Choroid plexus epithelial cell (primary cell): ENCODE measurements around the gene KCNMB2.

Experiments
- DNase-seq: peaks from one replicate; pipeline ENCODE4 v3.0.0-alpha.2; 2010; ENCODE audit warnings: low read depth
- H3K4me3 ChIP-seq: 2 replicates; pipeline ENCODE4 v1.5.1; 2011; ENCODE audit warnings: low read depth, mild to moderate bottlenecking, control low read depth, low read length, moderate library complexity
- TF ChIP-seq, protein P1 (sequence below): conservative IDR thresholded peaks from 2 replicates; pipeline ENCODE4 v1.5.1; 2011; ENCODE audit warnings: low read depth, mild to moderate bottlenecking, control low read depth, inconsistent platforms, low read length, moderate library complexity

KCNMB2 gene

DNA sequence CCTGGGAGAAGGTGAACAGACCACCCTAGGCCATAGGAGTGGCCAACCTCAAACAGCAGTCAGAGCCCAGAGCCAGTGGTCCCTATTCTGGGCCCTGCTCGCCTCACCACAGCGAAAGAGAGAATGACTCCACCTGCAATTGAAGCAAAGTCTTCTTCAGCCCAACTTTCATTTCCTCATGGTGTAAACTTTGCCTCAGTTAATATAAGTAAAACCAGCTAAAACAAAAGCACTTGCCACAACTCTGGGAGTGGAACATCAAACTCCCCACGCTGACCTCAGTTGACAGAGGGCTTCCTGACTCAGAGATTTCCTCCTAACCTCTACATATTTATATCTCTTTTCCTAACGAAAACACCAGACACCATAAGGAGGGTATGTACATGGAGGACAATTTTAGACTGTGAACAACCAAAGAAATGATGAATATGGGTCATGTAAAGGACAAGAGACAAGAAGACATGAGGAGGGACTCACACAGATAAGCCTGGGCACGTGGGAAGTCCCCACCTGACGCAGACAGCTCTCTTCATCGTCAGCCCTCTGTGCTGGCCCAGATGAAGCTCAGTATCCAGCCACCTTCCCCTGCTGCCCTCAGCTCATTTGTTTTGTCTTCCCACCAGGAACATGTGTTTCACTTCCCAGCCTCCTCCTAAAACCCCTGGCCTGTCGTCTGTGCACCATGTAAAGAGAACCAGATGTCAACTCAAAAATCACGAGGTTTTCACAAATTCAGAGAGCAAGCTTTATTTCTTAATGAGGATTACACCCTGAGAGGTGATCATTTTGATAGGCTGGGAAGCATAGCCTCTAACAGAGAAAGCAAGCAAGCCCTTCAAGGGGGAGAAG is 140.9 kb downstream of the KCNMB2 start:
- H3K4me3 ChIP-seq, result no peak overlapping the region
- TF ChIP-seq, protein P1, sequence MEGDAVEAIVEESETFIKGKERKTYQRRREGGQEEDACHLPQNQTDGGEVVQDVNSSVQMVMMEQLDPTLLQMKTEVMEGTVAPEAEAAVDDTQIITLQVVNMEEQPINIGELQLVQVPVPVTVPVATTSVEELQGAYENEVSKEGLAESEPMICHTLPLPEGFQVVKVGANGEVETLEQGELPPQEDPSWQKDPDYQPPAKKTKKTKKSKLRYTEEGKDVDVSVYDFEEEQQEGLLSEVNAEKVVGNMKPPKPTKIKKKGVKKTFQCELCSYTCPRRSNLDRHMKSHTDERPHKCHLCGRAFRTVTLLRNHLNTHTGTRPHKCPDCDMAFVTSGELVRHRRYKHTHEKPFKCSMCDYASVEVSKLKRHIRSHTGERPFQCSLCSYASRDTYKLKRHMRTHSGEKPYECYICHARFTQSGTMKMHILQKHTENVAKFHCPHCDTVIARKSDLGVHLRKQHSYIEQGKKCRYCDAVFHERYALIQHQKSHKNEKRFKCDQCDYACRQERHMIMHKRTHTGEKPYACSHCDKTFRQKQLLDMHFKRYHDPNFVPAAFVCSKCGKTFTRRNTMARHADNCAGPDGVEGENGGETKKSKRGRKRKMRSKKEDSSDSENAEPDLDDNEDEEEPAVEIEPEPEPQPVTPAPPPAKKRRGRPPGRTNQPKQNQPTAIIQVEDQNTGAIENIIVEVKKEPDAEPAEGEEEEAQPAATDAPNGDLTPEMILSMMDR, result no peak
- no peak for DNase-seq

DNA sequence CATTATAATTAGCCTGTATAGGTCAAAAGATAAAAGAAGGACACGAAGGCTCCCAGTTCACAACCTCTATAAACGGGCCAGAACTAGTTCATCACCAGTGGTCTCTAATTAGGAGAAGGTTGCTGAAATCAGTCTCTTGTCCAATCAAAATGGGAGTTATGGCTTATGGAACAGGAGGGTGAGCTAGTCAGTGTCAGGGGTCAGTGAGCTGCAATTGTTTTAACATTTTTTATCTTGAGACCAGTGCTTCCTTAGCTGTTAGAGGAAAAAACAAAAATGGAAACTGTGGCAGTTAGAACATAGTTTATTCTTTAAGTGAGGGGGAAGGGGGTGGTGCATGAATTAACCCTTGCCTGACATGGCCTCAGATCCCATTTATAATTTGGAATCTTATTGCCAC is 141.7 kb downstream of the KCNMB2 start:
- H3K4me3 ChIP-seq, result no peak overlapping the region
- no peak for DNase-seq
- TF ChIP-seq, protein P1, result no peak

DNA sequence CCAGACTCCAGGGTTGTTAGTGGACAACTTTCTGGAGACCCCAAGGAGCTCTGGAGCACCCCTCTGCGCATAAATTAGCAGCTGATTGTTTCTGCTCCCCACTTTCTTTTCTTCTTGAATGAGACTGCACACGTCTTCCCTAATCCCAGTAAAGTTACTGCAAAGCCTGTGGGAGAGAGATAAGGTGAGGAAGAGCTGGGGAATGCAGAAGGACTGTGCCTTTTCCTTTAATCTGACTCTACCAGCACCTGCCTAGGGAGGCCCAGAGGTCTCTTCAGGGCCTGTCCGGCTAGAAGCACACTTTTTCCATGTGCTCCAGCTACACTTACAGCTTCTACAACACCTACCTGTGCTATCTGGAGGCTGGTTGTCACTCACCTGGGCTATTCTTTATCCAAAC is 143.8 kb downstream of the KCNMB2 start:
- TF ChIP-seq, protein P1, result no peak
- no peak overlapping the region for H3K4me3 ChIP-seq
- no peak for DNase-seq

DNA sequence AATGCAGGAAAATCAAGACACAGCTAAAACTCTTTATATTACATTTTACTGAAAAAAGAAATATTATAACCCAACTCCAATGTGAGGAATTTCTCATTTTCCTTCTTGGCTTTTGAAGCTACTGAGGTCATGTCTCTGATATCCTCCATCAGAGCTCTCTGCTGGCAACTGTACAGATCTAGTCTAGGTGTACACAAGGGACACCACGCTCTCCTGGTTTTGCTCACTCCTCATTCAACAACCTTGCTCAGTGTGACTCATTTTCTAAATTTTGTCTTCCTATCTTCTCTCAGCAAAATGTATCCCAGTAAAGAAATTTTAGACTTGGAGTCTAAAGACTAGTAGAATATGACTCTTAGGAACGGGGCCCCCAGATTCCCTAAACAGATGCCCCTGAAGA is 144.3 kb downstream of the KCNMB2 start:
- TF ChIP-seq, protein P1, result no peak
- H3K4me3 ChIP-seq, result no peak overlapping the region
- no peak for DNase-seq

DNA sequence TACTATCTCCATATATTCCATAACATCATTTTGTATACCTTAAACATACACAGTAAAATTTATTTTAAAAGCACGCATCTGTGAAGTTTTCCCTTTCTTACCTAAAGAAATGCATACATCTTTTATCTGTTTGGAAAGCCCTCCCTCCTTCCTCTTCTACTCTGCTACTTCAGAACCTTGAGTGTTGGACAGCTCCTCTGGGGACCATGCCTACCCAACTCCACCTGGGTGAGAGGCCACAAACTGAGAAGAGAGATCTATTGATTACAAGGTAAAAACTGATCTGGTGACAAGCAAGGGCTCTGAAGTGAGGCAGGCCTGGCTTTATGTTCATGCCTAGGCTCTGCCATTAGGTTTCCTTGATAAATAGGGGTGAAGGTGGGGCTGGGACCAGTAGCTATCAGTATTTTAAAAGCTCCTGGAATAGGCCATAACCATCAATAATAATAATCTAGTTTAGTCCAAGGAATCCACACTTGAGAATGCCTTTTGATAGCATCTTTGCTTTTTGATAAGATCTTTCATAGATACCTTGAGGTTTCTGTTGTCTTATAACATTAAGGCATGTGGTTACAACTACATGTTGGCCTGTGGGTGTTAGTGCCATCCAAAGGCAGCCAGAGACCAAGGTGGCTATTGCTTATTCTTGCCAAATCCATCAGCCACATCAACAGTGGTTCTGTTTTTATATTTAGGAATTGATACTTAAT is 148.8 kb downstream of the KCNMB2 start:
- H3K4me3 ChIP-seq, result no peak overlapping the region
- TF ChIP-seq, protein P1, result no peak
- DNase-seq, result no peak

DNA sequence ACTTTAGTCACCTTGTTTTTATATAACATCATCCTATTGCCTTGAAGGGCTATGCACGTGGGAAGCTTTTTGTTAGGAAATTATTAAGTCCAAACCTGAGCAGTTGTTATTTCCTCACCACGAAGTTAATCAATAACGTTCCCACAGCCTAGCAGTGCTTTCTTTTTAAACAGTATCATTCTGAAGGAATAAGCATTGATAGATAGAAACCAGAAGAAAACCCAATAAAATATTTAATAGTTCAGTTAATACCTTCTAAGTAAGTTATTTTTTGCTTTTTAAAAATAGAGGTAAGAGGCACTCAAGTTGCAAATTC is 149.3 kb downstream of the KCNMB2 start:
- DNase-seq, result no peak
- TF ChIP-seq, protein P1, result no peak
- no peak overlapping the region for H3K4me3 ChIP-seq
